Muscle layer of duodenum (tissue), 2 donors: ENCODE results near the gene SSH2.

Experiments used
- H3K27ac ChIP-seq: one replicate; pipeline ENCODE4 v1.7.0; 2013; ENCODE audit warnings: mild to moderate bottlenecking, low read length
- H3K27me3 ChIP-seq: one replicate; pipeline ENCODE4 v1.7.0; 2013; ENCODE audit warnings: low read depth, mild to moderate bottlenecking, control low read depth, low read length
- H3K36me3 ChIP-seq, 2 donors: one replicate each; pipeline ENCODE4 v1.7.0; 2013; ENCODE audit warnings: low read length in 2 of 2, control low read depth in 1 of 2, mild to moderate bottlenecking in 1 of 2; ENCODE audit not compliant: insufficient read depth in 2 of 2, control insufficient read depth in 1 of 2
- H3K4me1 ChIP-seq, 2 donors: one replicate each; pipeline ENCODE4 v1.7.0; 2013; ENCODE audit warnings: low read length in 2 of 2, mild to moderate bottlenecking in 2 of 2, control low read depth in 1 of 2, moderate library complexity in 1 of 2; ENCODE audit not compliant: insufficient read depth in 2 of 2, control insufficient read depth in 1 of 2
- H3K4me3 ChIP-seq, 2 donors: one replicate each; pipeline ENCODE4 v1.7.0; 2013; ENCODE audit warnings: low read length in 2 of 2, low read depth in 1 of 2, mild to moderate bottlenecking in 1 of 2
- H3K9me3 ChIP-seq, 2 donors: one replicate each; pipeline ENCODE4 v1.7.0; 2013; ENCODE audit warnings: low read length in 2 of 2, control low read depth in 1 of 2, mild to moderate bottlenecking in 1 of 2; ENCODE audit not compliant: control insufficient read depth in 1 of 2
- donor health status: healthy.

SSH2 gene

GRCh38 chr17:29582254-29582765 lies 347.7 kb downstream of the SSH2 start:
- no peaks in the 10 kb centered on the region for H3K9me3 ChIP-seq
- peaks cover 7 to 20% of the 10 kb centered on the region in 2 donors for H3K4me1 ChIP-seq
- H3K4me3 ChIP-seq = no peak overlapping the region
- no peak overlapping the region for H3K27ac ChIP-seq
- peaks cover 12 to 26% of the 10 kb centered on the region in 2 donors for H3K36me3 ChIP-seq
- H3K27me3 ChIP-seq = no peaks in the 10 kb centered on the region

DNA sequence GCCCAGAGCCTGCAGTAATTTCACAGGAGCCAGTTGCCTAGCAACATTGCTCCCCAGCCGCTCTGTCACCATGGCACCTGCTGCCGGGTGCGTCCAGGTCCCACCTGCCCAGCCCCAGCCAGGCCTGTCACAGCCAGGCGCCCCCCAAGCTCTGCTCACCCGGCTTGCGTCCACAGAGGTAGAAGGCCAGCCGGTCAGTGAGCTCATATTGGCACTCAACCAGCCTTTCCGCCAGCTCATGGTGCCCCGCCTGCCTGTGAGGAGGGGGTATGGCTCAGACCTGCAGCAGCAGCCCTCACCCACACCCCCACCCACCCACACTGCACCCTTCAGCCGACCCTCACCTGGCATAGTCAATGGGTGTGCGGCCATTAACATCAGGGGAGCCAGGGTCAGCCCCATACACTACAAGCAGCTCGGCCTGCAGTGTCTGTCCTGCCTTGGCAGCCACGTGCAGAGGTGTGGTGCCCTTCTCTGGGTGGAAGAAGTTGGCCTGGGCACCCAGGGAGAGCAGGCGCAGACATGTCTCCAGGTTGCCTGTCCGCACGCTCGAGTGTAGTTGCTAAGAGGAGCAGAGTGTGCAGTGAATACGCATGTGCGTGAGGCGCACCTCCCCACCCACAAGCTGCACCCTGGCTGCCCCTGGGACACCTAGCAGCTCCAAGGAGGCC lies 348.3 kb downstream of the SSH2 start:
- Histone ChIP-seq H3K4me1 (peaks cover under 1 to 16% of the 10 kb centered on the region in 2 donors), H3K27ac (no peak overlapping the region), H3K4me3 (no peak overlapping the region), H3K27me3 (no peaks in the 10 kb centered on the region), H3K36me3 (peaks cover 12 to 32% of the 10 kb centered on the region in 2 donors), H3K9me3 (no peaks in the 10 kb centered on the region)

- Histone ChIP-seq H3K4me1 (peaks cover 0 to 13% of the 10 kb centered on the region in 2 donors), H3K27me3 (no peaks in the 10 kb centered on the region), H3K9me3 (no peaks in the 10 kb centered on the region), H3K4me3 (no peak overlapping the region), H3K36me3 (peaks cover 14 to 48% of the 10 kb centered on the region in 2 donors), H3K27ac (no peak overlapping the region)
Measured at GRCh38 chr17:29579866-29580771, 349.9 kb downstream of the SSH2 start.

DNA sequence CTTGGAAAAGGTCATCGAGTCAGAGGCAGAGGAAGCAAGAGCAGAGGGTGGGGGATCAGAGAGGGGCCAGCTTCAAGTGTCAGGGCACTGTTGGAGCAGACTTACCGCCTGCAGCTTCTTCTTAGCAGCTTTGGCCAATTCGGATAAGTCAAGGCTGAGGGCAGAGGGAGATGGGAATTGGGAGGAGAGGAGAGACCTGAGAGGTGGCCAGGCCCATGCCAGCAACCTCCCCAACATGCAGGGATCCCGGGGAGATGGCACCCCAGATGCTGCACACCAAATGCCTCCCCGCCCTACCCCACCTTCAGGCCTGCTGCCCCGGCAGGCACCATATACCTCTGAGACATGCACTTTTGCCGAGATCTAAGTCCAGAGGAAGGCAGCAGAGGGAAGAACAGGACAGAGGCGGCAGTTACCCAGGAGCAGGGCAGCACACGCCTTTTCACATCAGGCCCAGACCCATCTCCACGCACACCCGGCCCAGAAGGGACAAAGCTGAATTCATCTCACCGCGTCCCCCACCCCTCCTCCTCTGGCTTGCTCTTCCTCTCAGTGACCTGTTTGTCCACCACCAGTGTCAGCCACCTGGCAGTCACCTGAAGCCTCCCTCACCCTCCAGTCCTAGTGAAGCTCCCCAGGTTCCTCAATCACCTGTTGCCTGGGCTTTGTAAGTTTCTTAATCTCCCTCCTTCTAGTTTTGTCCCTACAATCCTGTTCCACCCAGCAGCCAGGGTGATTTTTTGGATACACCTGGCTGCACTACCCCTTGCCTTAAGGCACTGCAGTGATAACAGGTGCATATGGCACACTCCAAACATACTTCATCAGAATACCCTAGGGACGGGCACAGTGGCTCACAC lies 351.2 kb downstream of the SSH2 start:
- no peaks in the 10 kb centered on the region for H3K27me3 ChIP-seq
- H3K4me3 ChIP-seq = no peak overlapping the region
- peaks cover 17 to 61% of the 10 kb centered on the region in 2 donors for H3K36me3 ChIP-seq
- H3K9me3 ChIP-seq = no peaks in the 10 kb centered on the region
- no peak overlapping the region for H3K27ac ChIP-seq
- H3K4me1 ChIP-seq = peaks cover 0 to 13% of the 10 kb centered on the region in 2 donors

DNA sequence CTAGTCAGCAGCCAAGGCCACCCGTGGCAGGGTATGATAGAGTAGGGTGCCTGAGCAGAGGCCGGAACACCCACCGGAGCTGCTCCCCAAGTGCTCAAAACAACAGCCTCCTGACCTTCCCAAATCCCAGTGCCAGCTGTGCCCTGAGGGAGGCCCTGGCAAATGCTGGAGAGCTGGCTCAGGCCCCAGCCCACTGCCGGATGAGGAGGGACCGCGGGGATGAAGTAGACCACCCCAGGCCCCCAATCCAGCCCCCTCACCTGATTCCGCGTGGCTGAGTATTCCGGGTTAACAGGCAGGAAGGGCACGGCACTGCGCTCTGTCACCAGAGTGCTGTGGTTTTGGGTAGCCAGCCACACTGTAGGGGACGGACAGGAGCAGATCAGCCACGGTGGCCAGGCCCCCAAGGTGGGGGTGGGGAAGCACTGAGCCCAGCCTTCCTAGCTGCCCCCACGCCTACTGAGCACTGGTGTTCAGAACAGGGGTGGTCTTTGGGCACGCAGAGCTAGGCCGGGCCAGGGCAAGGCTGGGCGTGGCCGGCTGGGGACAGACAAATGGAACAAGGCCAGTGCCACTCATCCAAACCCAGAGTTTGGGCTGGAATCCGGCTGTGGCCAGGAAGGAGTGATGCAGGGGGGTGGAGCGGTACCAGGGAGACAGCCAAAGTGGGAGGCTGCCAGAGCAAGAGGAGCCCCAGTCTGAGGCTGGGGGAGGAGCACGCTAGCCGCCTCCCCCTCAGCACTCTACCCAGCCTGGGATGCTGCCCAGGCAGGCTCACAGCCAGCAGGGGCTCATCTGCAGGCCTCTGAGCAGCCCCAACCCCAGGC lies 352.4 kb downstream of the SSH2 start:
- no peaks in the 10 kb centered on the region for H3K27me3 ChIP-seq
- H3K27ac ChIP-seq = no peak overlapping the region
- H3K9me3 ChIP-seq = no peaks in the 10 kb centered on the region
- H3K4me3 ChIP-seq = no peak overlapping the region
- H3K36me3 ChIP-seq = peaks cover 13 to 60% of the 10 kb centered on the region in 2 donors
- H3K4me1 ChIP-seq = peaks cover 0 to 22% of the 10 kb centered on the region in 2 donors

DNA sequence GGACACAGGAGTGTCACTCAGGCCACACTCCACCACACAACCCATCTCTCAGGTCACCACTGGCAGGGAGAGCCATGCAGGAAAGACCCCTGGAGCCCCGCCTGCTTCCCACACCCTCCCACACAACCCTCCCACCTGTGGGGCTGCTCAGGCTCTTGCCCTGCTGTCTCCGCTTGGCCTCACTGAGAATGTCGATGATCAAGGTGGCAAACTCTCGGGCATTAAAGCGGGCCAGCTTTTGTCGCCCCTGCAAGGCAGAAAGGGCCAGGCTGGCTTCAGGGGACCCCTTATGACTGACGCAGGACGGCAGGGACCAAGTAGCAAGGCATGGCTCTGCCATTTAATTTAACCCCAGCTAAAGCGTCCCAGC lies 353.0 kb downstream of the SSH2 start:
- peaks cover 0 to 28% of the 10 kb centered on the region in 2 donors for H3K4me1 ChIP-seq
- peaks cover 10 to 60% of the 10 kb centered on the region in 2 donors for H3K36me3 ChIP-seq
- no peaks in the 10 kb centered on the region for H3K9me3 ChIP-seq
- no peak overlapping the region for H3K4me3 ChIP-seq
- no peaks in the 10 kb centered on the region for H3K27me3 ChIP-seq
- H3K27ac ChIP-seq = no peak overlapping the region

DNA sequence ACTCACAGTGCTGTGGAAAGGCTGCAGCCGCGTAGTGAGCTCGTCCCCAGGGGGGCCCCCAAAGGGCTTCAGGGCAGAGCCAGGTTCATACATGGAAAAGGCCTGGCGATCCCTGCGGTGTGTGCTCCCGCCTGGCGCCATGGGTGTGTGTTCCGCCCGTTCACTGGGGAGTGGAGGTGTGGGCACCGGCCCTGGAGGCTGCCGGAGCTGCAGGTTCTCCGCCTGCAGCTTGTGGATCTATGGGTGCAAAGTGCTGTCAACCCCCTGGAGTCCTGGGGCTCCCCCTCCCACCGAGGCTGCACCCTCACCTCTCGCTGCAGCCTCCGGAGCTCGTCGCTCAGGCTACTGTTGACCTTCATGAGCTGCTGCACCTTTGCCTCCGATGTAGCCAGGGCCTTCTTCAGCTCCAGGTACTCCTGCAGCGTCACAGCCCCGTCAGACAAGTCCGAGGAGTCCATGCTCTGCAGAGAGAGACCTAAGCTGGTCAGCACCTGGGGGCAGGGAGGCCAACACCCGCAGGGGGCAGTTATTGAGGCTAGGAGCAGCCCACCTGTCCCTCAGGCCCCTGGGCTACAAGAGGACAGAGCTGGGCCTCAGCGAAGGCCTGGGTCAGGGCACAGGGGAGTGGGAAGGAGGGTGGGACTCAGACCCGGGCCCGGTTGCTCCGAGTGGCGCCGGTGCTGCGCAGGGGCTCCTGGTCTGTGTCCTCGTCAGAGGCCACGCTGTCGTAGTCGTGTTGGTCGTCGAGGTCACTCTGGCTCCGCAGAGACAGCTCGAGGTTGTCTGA lies 353.6 kb downstream of the SSH2 start:
- Histone ChIP-seq H3K4me3 (no peak overlapping the region), H3K27ac (no peak overlapping the region), H3K4me1 (peaks cover 0 to 33% of the 10 kb centered on the region in 2 donors), H3K9me3 (no peaks in the 10 kb centered on the region), H3K36me3 (peaks cover 9 to 54% of the 10 kb centered on the region in 2 donors), H3K27me3 (no peaks in the 10 kb centered on the region)
